Erythroblast (primary cell): Measurements from ENCODE around the gene CTNNAL1.

Experiments
- GATA1 ChIP-seq: IDR thresholded peaks from 2 replicates; pipeline ENCODE4 v1.6.1; 2011; ENCODE audit warnings: low read depth, mild to moderate bottlenecking, control low read depth, low read length, moderate library complexity
- POLR2A ChIP-seq: IDR thresholded peaks from 2 replicates; pipeline ENCODE4 v1.6.1; 2011; ENCODE audit warnings: mild to moderate bottlenecking, low read length

GRCh38 chr9:108910402-108910801 lies 102.9 kb downstream of the CTNNAL1 start:
- no peak for TF ChIP-seq POLR2A
- TF ChIP-seq GATA1, result no peak
